OCI-LY7 (cell line): Measurements from ENCODE around the gene FOXA1.

Source experiments
- EZH2phosphoT487 ChIP-seq: fragments of 200-600 bp; sonication (generic); IDR thresholded peaks from 2 replicates; pipeline ENCODE4 v1.6.1; 2018; ENCODE audit warnings: low read depth, borderline replicate concordance, mild to moderate bottlenecking, mixed run types, antibody characterized with exemption, low read length, moderate library complexity, mixed read lengths
- TF ChIP-seq, protein P1 (sequence below): fragments of 200-600 bp; sonication (generic); conservative IDR thresholded peaks from 2 replicates; pipeline ENCODE4 v1.5.1; 2014; ENCODE audit warnings: mild to moderate bottlenecking, antibody characterized with exemption, low read length, moderate library complexity, mixed read lengths

DNA sequence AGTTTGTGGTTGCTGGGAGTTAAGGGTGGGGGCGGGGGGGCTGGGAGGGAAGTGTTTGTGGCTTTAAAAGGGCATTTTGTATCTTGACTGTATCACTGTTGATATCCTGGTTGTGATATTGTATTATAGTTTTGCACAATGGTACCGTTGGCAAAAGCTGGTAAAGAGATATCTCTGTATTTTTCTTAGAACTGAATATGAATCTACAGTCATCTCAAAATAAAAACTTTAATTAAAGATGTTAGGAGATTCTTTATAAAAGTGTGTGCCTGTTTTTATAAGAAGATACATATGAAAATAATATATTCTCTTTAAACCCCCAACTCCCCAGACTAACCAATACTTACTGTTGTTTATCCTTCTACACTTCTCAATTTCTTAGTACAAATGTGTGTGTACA lies 43.5 kb upstream of the FOXA1 start:
- TF ChIP-seq, protein P1, sequence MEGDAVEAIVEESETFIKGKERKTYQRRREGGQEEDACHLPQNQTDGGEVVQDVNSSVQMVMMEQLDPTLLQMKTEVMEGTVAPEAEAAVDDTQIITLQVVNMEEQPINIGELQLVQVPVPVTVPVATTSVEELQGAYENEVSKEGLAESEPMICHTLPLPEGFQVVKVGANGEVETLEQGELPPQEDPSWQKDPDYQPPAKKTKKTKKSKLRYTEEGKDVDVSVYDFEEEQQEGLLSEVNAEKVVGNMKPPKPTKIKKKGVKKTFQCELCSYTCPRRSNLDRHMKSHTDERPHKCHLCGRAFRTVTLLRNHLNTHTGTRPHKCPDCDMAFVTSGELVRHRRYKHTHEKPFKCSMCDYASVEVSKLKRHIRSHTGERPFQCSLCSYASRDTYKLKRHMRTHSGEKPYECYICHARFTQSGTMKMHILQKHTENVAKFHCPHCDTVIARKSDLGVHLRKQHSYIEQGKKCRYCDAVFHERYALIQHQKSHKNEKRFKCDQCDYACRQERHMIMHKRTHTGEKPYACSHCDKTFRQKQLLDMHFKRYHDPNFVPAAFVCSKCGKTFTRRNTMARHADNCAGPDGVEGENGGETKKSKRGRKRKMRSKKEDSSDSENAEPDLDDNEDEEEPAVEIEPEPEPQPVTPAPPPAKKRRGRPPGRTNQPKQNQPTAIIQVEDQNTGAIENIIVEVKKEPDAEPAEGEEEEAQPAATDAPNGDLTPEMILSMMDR = no peak
- no peak for TF ChIP-seq EZH2phosphoT487
